Caco-2 (cell line): ENCODE results near the gene CRYBG1. TPM values are rescaled to one million over a fixed set of nuclear protein-coding genes. Genes with fewer than 3 reads are reported as not detected.

Experiments
- BruUV-seq: library from RNA; stranded (reverse); fragments of 400-500 nt; replicated peaks from 2 replicates; lab custom pipeline; 2021; lab: Mats Ljungman, UMichigan
- CTCF ChIA-PET: fragments of 300-600 bp; sonication (Branson Sonifier 250); formaldehyde crosslinking; loops from one replicate; lab custom pipeline; 2022; ENCODE audit warnings: antibody characterized with exemption; lab: Charles Lee
- POLR2A ChIA-PET: fragments of 300-600 bp; sonication (Branson Sonifier 250); formaldehyde crosslinking; loops from one replicate; lab custom pipeline; 2022; ENCODE audit warnings: antibody characterized with exemption; lab: Charles Lee
- DNase-seq, 2 experiments: peaks; one replicate each; pipeline versions ENCODE4 v3.0.0 to v3.0.0-alpha.2; 2020 to 2022
- H3K27me3 ChIP-seq: replicated peaks from 2 replicates; pipeline ENCODE4 v1.6.0; 2011; ENCODE audit warnings: low read length; ENCODE audit not compliant: control insufficient read depth, insufficient read depth
- H3K36me3 ChIP-seq: 2 replicates; pipeline ENCODE4 v1.5.1; 2011; ENCODE audit warnings: low read length; ENCODE audit not compliant: control insufficient read depth, insufficient read depth
- H3K4me1 ChIP-seq: fragments of 250-450 bp; sonication (Bioruptor Pico); 2 replicates; pipeline ENCODE4 v1.5.1; 2020; ENCODE audit warnings: mild to moderate bottlenecking
- H3K4me3 ChIP-seq: 2 replicates; pipeline ENCODE4 v1.5.1; 2011; ENCODE audit warnings: low read depth, mild to moderate bottlenecking, control low read depth, low read length
- H3K9me3 ChIP-seq: fragments of 250-450 bp; sonication (Bioruptor Pico); 2 replicates; pipeline ENCODE4 v1.5.1; 2020; ENCODE audit warnings: mild to moderate bottlenecking, moderate library complexity
- H3K27ac Mint-ChIP-seq: one replicate; pipeline ENCODE4 v1.8.0; 2022; ENCODE audit warnings: mixed read lengths; ENCODE audit not compliant: unreplicated experiment
- H3K27me3 Mint-ChIP-seq: one replicate; pipeline ENCODE4 v1.8.0; 2022; ENCODE audit warnings: mixed read lengths; ENCODE audit not compliant: insufficient read depth, unreplicated experiment
- H3K36me3 Mint-ChIP-seq: one replicate; pipeline ENCODE4 v1.8.0; 2022; ENCODE audit warnings: mild to moderate bottlenecking, mixed read lengths; ENCODE audit not compliant: insufficient read depth, unreplicated experiment
- H3K4me1 Mint-ChIP-seq: one replicate; pipeline ENCODE4 v1.8.0; 2022; ENCODE audit warnings: low read depth, mixed read lengths; ENCODE audit not compliant: unreplicated experiment
- H3K4me3 Mint-ChIP-seq: one replicate; pipeline ENCODE4 v1.8.0; 2022; ENCODE audit warnings: mild to moderate bottlenecking, moderate library complexity, mixed read lengths; ENCODE audit not compliant: unreplicated experiment
- H3K9me3 Mint-ChIP-seq: one replicate; pipeline ENCODE4 v1.8.0; 2022; ENCODE audit warnings: mixed read lengths; ENCODE audit not compliant: unreplicated experiment
- intact Hi-C: fragments of 100-400 bp; cut with micrococcal nuclease; formaldehyde crosslinking; loops from one replicate; pipeline ENCODE4 v1.10.0; 2022; ENCODE audit not compliant: unreplicated experiment
- total RNA-seq: library from RNA; stranded (reverse); gene quantifications from 2 replicates; pipeline ENCODE4 v1.2.3, GENCODE V29; 2022
- TF ChIP-seq, protein P1 (sequence below), 2 experiments: fragments of 200-600 bp in 1 of 2; IDR thresholded peaks; 1 replicate in 1 of 2; 2 replicates in 1 of 2; pipeline versions ENCODE4 v1.5.1 to v1.8.0; 2011 to 2022; ENCODE audit warnings: antibody characterized with exemption in 1 of 2, control low read depth in 1 of 2, inconsistent platforms in 1 of 2, low read depth in 1 of 2, low read length in 1 of 2, mild to moderate bottlenecking in 1 of 2, moderate library complexity in 1 of 2; ENCODE audit not compliant: insufficient read depth in 1 of 2, severe bottlenecking in 1 of 2, unreplicated experiment in 1 of 2

Gene CRYBG1
- total RNA-seq, 1 experiment from 2014 or later = 13.2 TPM

GRCh38 chr6:106502559-106502958, 142.0 kb downstream of the CRYBG1 start:
- POLR2A ChIA-PET = no interaction called here
- no peak overlapping the region for H3K4me3 ChIP-seq
- Mint-ChIP-seq H3K4me3 (no peak overlapping the region), H3K36me3 (no peaks in the 10 kb centered on the region), H3K9me3 (no peaks in the 10 kb centered on the region), H3K27ac (no peak overlapping the region), H3K4me1 (no peaks in the 10 kb centered on the region), H3K27me3 (peaks cover 3% of the 10 kb centered on the region)
- BruUV-seq = no TSS peak
- no peaks in the 10 kb centered on the region for H3K27me3 ChIP-seq
- H3K4me1 ChIP-seq = no peaks in the 10 kb centered on the region
- TF ChIP-seq, protein P1, sequence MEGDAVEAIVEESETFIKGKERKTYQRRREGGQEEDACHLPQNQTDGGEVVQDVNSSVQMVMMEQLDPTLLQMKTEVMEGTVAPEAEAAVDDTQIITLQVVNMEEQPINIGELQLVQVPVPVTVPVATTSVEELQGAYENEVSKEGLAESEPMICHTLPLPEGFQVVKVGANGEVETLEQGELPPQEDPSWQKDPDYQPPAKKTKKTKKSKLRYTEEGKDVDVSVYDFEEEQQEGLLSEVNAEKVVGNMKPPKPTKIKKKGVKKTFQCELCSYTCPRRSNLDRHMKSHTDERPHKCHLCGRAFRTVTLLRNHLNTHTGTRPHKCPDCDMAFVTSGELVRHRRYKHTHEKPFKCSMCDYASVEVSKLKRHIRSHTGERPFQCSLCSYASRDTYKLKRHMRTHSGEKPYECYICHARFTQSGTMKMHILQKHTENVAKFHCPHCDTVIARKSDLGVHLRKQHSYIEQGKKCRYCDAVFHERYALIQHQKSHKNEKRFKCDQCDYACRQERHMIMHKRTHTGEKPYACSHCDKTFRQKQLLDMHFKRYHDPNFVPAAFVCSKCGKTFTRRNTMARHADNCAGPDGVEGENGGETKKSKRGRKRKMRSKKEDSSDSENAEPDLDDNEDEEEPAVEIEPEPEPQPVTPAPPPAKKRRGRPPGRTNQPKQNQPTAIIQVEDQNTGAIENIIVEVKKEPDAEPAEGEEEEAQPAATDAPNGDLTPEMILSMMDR (IDR thresholded peaks at IDR 0.05; ENCODE audit: insufficient read depth in 1 of 2, low read depth in 1 of 2, low read length in 1 of 2, severe bottlenecking in 1 of 2, unreplicated experiment in 1 of 2) = no peak
- no peaks in the 10 kb centered on the region for H3K36me3 ChIP-seq
- no peak for DNase-seq
- CTCF ChIA-PET = interaction anchor here (0.6 kb wide), 1 partner anchor 168 kb away, joined by 3 read pairs; no protein-coding TSS in a partner anchor
- intact Hi-C loops = no loop called here
- no peaks in the 10 kb centered on the region for H3K9me3 ChIP-seq

DNA sequence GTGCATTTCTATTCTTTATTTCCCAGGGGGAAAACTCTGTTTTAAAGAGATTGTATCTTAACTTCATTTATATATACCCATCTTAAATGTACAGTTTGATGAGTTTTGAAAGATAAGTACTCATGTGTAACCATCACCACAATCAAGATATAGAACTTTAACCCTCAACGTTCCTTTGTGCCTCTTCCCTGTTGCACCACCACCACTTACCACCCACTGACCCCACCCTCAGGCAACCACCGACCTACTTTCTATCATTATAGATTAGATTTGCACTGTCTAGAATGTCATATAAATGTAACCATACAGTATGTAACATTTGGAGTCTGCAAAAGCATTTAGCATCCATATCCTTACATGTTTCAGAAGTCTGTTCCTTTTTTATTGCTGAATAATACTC, 147.8 kb downstream of the CRYBG1 start:
- BruUV-seq = no TSS peak
- intact Hi-C loops = no loop called here
- no peak overlapping the region for H3K4me3 Mint-ChIP-seq
- TF ChIP-seq, protein P1 (IDR thresholded peaks at IDR 0.05; ENCODE audit: insufficient read depth in 1 of 2, low read depth in 1 of 2, low read length in 1 of 2, severe bottlenecking in 1 of 2, unreplicated experiment in 1 of 2) = no peak
- Histone ChIP-seq H3K4me1 (peaks cover 6% of the 10 kb centered on the region; the same call in 1 of the 2 replicates), H3K4me3 (no peak overlapping the region), H3K36me3 (no peaks in the 10 kb centered on the region), H3K9me3 (no peaks in the 10 kb centered on the region), H3K27me3 (no peaks in the 10 kb centered on the region; the same call in none of the 2 replicates)
- POLR2A ChIA-PET = no interaction called here
- H3K27ac Mint-ChIP-seq = no peak overlapping the region
- DNase-seq = no peak
- CTCF ChIA-PET = no interaction called here
- H3K4me1 Mint-ChIP-seq = peaks cover 12% of the 10 kb centered on the region
- no peaks in the 10 kb centered on the region for H3K9me3 Mint-ChIP-seq
- peaks cover 5% of the 10 kb centered on the region for H3K27me3 Mint-ChIP-seq
- H3K36me3 Mint-ChIP-seq = no peaks in the 10 kb centered on the region

DNA sequence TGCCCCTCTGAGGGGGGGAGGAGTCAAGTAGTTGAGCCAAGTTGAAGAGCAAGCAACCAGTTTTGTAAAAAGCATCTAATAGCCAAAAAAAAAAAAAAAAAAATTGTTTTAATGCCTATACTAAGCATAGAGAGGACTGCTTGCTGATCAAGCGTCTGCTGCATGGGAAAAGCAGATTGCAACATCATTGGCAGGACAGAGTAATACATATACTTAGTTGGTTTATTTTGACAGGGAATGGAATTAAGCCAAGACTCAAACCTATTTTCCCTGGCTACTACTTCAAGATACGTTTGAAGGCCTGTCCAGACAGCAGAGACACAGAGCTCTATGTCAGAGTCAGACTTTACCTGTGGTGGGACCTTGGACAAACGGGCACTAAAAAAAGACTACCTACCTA, 148.3 kb downstream of the CRYBG1 start:
- H3K27me3 ChIP-seq = no peaks in the 10 kb centered on the region; the same call in none of the 2 replicates
- H3K4me1 ChIP-seq = peaks cover 6% of the 10 kb centered on the region; the same call in 1 of the 2 replicates
- no peaks in the 10 kb centered on the region for H3K36me3 Mint-ChIP-seq
- H3K4me3 ChIP-seq = no peak overlapping the region
- CTCF ChIA-PET = no interaction called here
- H3K4me1 Mint-ChIP-seq = peaks cover 12% of the 10 kb centered on the region
- no TSS peak for BruUV-seq
- no peaks in the 10 kb centered on the region for H3K36me3 ChIP-seq
- H3K9me3 ChIP-seq = no peaks in the 10 kb centered on the region
- no peaks in the 10 kb centered on the region for H3K9me3 Mint-ChIP-seq
- no peak overlapping the region for H3K27ac Mint-ChIP-seq
- H3K27me3 Mint-ChIP-seq = peaks cover 5% of the 10 kb centered on the region
- no peak overlapping the region for H3K4me3 Mint-ChIP-seq
- TF ChIP-seq, protein P1 (IDR thresholded peaks at IDR 0.05; ENCODE audit: insufficient read depth in 1 of 2, low read depth in 1 of 2, low read length in 1 of 2, severe bottlenecking in 1 of 2, unreplicated experiment in 1 of 2) = no peak
- POLR2A ChIA-PET = no interaction called here
- intact Hi-C loops = no loop called here
- no peak for DNase-seq
